ENCODE results near the gene HSD11B2. TPM values are rescaled to one million over a fixed set of nuclear protein-coding genes. Genes with fewer than 3 reads are reported as not detected.

Gene HSD11B2
- total and polyA plus RNA-seq, 2 of the 4 experiments (the other 2 are of a cell fraction) = 0.26 TPM; not detected in 1

DNA sequence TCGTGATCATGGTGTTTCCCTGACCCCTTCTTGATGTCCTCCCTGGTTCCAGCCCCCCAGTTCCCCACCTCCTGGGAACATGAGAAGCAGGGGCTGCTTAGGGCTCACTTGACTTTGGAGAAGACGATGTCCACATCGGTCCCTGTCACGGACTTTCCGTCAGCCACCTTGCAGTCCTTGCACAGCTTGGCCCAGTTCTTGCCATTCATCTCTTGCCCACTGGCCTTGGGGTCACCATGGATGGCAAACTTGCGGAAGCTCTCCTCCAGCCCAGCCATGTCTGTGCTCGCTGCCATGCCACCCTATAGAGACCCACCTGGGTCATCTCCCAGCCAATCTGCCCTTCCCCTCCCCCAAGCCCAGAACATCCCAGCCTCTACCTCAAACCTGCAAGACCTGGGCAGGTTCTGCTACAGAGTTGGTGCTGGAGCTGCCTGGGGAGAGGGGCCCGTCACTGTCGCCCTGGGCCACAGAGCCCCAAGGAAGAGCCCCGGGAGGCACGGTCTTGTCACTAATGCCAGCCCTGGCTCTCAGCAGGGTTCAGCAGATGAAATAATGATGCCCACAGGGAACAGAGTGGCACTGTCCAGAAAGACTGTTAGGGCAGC lies 40.0 kb upstream of the HSD11B2 start (continued):
- no peak for TF ChIP-seq SMC3 (IDR thresholded peaks at IDR 0.05; ENCODE audit: low read depth, low read length)
- TF ChIP-seq CEBPB (IDR thresholded peaks at IDR 0.05; ENCODE audit: low read depth, low read length) = no peak
- TF ChIP-seq RFX5 (IDR thresholded peaks at IDR 0.05; ENCODE audit: low read depth, low read length) = no peak

DNA sequence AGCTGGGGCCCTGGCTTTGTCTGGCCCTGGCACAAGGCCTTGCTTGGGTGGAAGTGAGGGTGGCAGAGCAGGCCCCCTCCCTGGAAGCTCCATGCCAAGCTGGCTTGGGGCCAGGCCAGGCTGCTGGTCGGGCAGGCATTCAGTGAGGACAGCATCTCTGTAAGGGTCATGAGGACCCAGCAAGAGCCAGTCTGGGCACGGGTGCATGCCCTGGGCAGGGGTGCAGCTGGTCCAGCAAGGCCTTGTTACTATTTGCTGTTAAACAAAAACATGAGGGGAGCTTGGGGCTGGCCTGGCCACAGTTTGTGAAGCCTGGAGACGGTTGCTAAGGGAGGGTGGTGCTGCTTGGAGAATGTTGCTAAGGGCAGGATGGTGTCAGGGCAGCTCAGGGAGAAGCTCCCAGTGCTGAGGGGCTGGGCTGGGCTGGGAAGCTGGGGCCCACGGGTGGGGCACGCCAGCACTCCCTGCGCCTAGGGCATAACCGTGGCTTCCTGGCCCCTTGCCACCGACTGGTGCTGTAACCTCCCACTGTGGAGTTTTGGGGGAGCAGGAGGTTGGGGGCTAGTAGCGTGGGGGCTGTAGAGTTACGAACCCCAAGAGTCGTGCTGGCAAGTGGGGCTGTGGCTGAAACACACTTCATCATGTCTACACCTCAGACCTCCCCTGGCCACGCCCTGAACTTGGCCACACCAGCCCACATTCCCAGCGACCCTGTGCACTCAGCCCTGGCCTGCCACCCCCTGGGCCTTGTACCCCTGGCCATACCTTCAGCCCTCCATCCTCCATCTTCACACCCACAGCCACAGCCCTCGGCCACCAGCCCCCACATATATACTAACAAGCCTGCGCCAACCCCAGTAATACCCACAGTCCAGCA lies 39.3 kb upstream of the HSD11B2 start:
- intact Hi-C loops (cut with micrococcal nuclease) = loop anchor here (5.0 kb wide), 1 partner anchor 144 kb away; the partner anchor contains the start of genes FHOD1 and SLC9A5
- peaks cover 14% of the 10 kb centered on the region for H3K4me1 ChIP-seq (ENCODE audit: control insufficient read depth, insufficient read depth, low read length)
- H3K4ac ChIP-seq (ENCODE audit: low read depth, low read length) = no peak overlapping the region
- DNase-seq (no peak), ATAC-seq (ENCODE audit: low read depth) (no peak)
- H2BK5ac ChIP-seq (ENCODE audit: low read depth, low read length, poor library complexity, severe bottlenecking) = no peak overlapping the region
- H4K5ac ChIP-seq (ENCODE audit: low read depth, low read length) = no peak overlapping the region
- no peaks in the 10 kb centered on the region for H3K36me3 ChIP-seq (ENCODE audit: control insufficient read depth, insufficient read depth, low read length)
- H2BK20ac ChIP-seq (ENCODE audit: low read depth, low read length) = no peak overlapping the region
- 84% methylated on average over 10 of the region's 15 CpGs; no CpG with 5 or more reads in 1 of the 2 experiments for WGBS, 2 experiments (ENCODE audit: extremely low coverage in 2 of 2, insufficient read length in 1 of 2)
- no peak overlapping the region for H4K8ac ChIP-seq (ENCODE audit: low read depth in 2 of 2, low read length in 2 of 2)
- H3K9ac ChIP-seq (ENCODE audit: low read depth, low read length) = no peak overlapping the region
- H3K27me3 ChIP-seq (ENCODE audit: control insufficient read depth, insufficient read depth, low read length) = peaks cover 11% of the 10 kb centered on the region
- H3K4me2 ChIP-seq (ENCODE audit: low read depth, low read length) = no peak overlapping the region
- H2AK9ac ChIP-seq (replicated peaks; ENCODE audit: low read depth, low read length, poor library complexity) = no peak overlapping the region
- H2BK15ac ChIP-seq (ENCODE audit: low read depth, low read length) = no peak overlapping the region
- peaks cover 5% of the 10 kb centered on the region; the same call in 1 of the 2 replicates for H3K9me1 ChIP-seq (ENCODE audit: insufficient read depth, low read length)
- no peak overlapping the region for H3K56ac ChIP-seq (ENCODE audit: extremely low read depth, insufficient read depth, low read length)
- no peak overlapping the region for H3K18ac ChIP-seq (ENCODE audit: low read depth, low read length)
- no peak overlapping the region for H4K91ac ChIP-seq (ENCODE audit: insufficient read depth, low read depth, low read length)
- H2BK120ac ChIP-seq (ENCODE audit: low read depth, low read length) = no peak overlapping the region
- CTCF ChIA-PET = no interaction called here
- no peak overlapping the region for H3K23ac ChIP-seq (ENCODE audit: low read depth, low read length)
- H3K14ac ChIP-seq (replicated peaks; ENCODE audit: low read depth, low read length) = no peak overlapping the region
- BruUV-seq (replicated peaks) = no TSS peak
- no peak overlapping the region for H3K4me3 ChIP-seq (ENCODE audit: insufficient read depth, low read depth, low read length)
- no peak overlapping the region for H2AK5ac ChIP-seq (ENCODE audit: low read depth, low read length)
- dilution Hi-C loops (cut with HindIII; ENCODE audit: low sequenced_read_pairs, unreplicated experiment) = no loop called here
- no peak overlapping the region for H2AFZ ChIP-seq (replicated peaks; ENCODE audit: low read length, poor library complexity)
- POLR2A ChIA-PET (ENCODE audit: unreplicated experiment) = no interaction called here
- no peak overlapping the region for H3K27ac ChIP-seq (ENCODE audit: insufficient read depth, low read length)
- H3K79me1 ChIP-seq (ENCODE audit: low read depth in 1 of 2, low read length in 2 of 2) = no peaks in the 10 kb centered on the region
- no peaks in the 10 kb centered on the region for H4K20me1 ChIP-seq (ENCODE audit: insufficient read depth, low read length)
- in situ Hi-C loops (cut with MboI; ENCODE audit: low sequenced_read_pairs) = no loop called here
- H3K9me3 ChIP-seq (ENCODE audit: control insufficient read depth, insufficient read depth, low read length) = no peaks in the 10 kb centered on the region
- TF ChIP-seq CHD1 (IDR thresholded peaks at IDR 0.05; ENCODE audit: low read depth, low read length) (no peak), FOS (IDR thresholded peaks at IDR 0.05; ENCODE audit: low read depth, low read length) (no peak), RCOR1 (IDR thresholded peaks at IDR 0.05; ENCODE audit: insufficient replicate concordance, low read length) (no peak), MAFK (IDR thresholded peaks at IDR 0.05; ENCODE audit: low read depth, low read length) (no peak), BHLHE40 (IDR thresholded peaks at IDR 0.05; ENCODE audit: low read depth, low read length) (no peak), NFE2L2 (IDR thresholded peaks at IDR 0.05; ENCODE audit: low read depth, low read length) (no peak)
- TF ChIP-seq, protein P1, sequence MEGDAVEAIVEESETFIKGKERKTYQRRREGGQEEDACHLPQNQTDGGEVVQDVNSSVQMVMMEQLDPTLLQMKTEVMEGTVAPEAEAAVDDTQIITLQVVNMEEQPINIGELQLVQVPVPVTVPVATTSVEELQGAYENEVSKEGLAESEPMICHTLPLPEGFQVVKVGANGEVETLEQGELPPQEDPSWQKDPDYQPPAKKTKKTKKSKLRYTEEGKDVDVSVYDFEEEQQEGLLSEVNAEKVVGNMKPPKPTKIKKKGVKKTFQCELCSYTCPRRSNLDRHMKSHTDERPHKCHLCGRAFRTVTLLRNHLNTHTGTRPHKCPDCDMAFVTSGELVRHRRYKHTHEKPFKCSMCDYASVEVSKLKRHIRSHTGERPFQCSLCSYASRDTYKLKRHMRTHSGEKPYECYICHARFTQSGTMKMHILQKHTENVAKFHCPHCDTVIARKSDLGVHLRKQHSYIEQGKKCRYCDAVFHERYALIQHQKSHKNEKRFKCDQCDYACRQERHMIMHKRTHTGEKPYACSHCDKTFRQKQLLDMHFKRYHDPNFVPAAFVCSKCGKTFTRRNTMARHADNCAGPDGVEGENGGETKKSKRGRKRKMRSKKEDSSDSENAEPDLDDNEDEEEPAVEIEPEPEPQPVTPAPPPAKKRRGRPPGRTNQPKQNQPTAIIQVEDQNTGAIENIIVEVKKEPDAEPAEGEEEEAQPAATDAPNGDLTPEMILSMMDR (conservative IDR thresholded peaks at IDR 0.05; ENCODE audit: low read depth, low read length) = no peak
- TF ChIP-seq, protein P2, sequence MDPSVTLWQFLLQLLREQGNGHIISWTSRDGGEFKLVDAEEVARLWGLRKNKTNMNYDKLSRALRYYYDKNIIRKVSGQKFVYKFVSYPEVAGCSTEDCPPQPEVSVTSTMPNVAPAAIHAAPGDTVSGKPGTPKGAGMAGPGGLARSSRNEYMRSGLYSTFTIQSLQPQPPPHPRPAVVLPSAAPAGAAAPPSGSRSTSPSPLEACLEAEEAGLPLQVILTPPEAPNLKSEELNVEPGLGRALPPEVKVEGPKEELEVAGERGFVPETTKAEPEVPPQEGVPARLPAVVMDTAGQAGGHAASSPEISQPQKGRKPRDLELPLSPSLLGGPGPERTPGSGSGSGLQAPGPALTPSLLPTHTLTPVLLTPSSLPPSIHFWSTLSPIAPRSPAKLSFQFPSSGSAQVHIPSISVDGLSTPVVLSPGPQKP (IDR thresholded peaks at IDR 0.05; ENCODE audit: borderline replicate concordance, low read depth, low read length) = no peak

Data from IMR-90 (cell line).